GM15510 (cell line): ENCODE results near the gene OR10T2.

ENCODE experiments used
- POLR2A ChIP-seq: IDR thresholded peaks from 3 replicates; pipeline ENCODE4 v1.6.1; 2011; ENCODE audit warnings: borderline replicate concordance; ENCODE audit not compliant: insufficient read length; ENCODE audit errors: extremely low read depth

OR10T2 gene

DNA sequence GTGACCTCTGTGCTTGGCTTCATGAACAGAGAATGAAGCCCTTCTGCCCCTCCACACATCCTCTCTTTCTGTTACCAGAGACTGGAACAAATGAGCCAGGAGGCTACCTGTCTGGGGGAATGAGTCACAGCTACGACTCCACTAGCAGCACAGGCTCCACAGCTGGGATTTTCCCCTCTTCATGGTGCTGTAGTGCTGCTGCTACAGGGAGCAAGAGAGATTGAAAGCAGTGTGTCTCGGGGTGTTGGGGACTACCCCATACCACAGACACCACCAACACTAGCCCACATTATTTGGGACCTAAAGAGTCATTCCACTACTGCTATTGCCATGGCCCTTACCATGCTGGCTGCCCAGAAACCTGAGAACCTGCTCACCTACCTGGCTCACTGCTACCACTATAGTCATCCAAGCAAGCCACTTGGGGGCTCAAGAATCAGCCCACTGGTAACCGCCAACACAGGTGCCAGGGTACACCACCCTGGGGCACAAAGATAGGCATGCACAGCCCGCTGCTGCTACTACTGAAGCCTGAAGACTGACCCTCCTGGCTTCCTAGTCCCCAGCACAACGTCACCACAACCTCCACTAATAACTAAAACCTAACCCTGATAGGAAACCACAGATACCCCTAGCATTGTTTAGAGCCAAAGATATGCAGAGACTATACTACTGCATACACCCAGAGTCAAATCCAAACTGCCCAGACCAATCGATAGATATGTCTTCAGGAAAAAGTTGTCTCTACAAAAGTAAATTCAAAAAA lies 27.9 kb downstream of the OR10T2 start:
- no peak for TF ChIP-seq POLR2A

- no peak for TF ChIP-seq POLR2A
Measured at GRCh38 chr1:158366783-158367182, 32.5 kb downstream of the OR10T2 start.

GRCh38 chr1:158362941-158363340 lies 36.3 kb downstream of the OR10T2 start:
- TF ChIP-seq POLR2A, result no peak

DNA sequence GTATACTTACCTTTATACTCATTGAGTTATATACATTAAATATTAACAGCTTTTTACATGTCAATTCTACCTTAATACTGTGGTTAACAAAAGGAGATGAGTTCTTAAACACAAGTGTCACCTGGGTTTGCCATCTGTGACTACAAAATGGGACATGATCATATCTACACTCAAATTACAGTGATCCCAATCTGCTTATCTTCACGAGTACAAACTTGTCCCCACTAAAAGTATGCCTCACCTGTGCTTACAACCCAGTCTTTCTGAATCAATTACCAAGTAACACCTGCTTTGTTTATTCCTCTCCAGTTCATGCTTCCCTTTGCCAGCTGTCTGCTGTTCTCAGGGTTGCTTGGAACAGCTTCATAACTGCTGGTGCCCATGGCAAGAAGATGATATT lies 36.8 kb downstream of the OR10T2 start:
- TF ChIP-seq POLR2A, result no peak

DNA sequence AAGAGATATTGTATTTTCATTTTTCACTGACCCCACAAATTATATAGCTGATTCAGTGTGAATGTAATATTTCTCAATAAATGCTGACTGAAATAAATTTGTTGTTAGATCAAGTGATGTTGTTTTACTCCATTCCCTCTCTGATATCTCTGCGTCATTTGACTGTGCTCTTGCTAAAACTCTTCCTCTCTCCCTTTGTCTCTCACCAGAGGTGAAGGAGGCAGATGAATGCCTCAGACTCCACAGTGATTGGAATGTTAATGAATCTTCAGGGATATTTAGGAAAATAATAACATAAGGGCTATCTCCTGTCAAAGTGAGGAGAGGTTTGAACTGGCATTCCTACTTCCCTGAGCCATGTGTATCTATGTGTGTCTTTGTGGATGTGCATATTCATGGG lies 41.8 kb downstream of the OR10T2 start:
- TF ChIP-seq POLR2A, result no peak

- no peak for TF ChIP-seq POLR2A
Measured at GRCh38 chr1:158356616-158357015, 42.6 kb downstream of the OR10T2 start.

- TF ChIP-seq POLR2A, result no peak
Measured at GRCh38 chr1:158355773-158356285, 43.4 kb downstream of the OR10T2 start.

DNA sequence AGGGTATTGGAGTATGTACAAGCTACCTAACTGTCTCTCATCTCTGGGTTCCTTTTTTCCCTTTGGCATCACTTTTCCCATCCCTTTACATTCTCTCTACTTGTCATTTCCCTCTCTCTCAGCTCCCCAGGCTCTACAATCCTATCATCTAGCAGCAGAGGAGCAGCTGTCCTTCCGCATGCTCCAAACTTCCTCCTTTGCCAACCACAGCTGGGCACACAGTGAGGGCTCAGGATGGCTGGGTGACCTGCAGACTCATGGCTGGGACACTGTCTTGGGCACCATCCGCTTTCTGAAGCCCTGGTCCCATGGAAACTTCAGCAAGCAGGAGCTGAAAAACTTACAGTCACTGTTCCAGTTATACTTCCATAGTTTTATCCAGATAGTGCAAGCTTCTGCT lies 45.0 kb downstream of the OR10T2 start:
- TF ChIP-seq POLR2A, result no peak

DNA sequence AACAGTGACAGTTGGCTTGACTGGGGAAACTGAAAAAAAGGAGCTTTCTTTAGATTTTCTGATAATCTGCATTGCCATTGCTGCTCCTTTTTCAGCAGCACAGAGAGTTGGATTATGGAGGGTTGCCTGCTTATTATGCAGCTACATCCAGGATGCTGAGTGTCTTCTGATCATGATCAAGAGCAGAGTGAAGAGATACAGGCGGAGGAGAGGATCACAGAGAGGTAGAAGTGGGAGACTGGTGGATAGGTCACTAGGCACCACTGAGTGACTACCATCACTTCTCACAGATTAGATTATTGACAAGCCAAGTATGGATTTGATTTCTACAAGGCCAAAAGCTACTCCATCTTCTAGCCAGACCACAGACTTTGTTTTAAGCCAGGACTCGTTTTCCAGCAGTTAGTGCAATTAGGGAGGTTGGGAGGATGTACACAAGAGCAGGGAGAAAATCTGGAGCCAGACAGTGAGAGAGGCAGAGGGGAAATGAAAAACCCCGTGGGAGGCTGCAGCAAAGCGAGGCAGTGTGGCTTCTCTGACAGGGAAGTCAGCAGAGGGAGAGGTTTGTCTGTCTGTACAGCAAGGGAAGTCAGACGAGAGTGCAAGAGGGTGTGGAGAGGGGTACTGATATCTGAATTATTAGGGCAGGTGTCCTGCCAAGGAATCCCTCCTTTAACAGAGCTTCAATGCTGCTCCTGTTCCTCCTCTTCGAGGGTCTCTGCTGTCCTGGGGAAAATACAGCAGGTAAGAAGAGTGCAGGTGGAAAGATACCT lies 45.8 kb downstream of the OR10T2 start, which contains the start of gene CD1E:
Gene CD1E (plus strand): TSS at position 592 of the 773 bp plus-strand sequence. CDS start 95 bp downstream, at position 687.
- TF ChIP-seq POLR2A, result no peak
